Measurements from ENCODE around the gene HSD17B4.
"Not testable (repeated sequence)": the region's sequence is repeated elsewhere in the genome, so short reads cannot be mapped to it uniquely, and the experiment has no call there.

The HSD17B4 gene

DNA sequence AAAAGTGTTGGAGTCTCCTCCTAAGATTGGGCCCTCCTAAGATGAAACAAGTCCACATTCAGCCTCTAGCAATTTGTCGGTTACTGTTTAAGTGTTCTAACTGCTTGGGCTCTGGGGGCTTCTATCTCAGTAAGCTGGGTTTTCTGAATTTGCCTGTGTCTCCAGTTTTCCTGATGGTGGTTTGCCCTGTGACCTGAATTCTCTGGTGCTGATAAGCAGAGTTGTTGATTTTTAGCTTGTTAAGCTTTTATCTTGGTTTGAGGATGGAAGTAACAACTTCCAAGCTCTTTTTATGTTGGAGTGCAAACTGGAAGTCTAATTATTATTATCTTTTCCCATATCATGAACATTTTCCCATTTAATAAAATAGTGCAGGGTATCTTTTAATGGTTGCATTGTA is 30.9 kb downstream of the HSD17B4 start:
- no peak for DNase-seq

DNA sequence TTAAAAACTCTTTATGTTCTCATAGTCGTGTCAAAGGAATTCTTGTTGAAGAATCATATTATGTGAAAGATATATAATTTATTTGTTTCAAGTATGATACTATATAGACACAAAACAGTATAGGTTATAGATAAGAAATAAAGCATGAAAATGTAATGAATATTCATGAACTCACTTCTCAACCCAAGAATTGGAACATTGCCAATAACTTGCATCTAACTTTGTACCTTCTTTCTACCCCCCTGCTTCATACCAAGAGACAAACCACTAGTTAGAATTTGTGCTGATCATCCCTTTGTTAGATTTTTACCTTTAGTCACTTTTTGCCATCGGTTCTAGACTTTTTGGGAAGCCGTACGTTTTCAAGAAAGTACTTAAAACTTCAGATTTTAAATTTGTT is 32.6 kb downstream of the HSD17B4 start:
- DNase-seq = no peak

DNA sequence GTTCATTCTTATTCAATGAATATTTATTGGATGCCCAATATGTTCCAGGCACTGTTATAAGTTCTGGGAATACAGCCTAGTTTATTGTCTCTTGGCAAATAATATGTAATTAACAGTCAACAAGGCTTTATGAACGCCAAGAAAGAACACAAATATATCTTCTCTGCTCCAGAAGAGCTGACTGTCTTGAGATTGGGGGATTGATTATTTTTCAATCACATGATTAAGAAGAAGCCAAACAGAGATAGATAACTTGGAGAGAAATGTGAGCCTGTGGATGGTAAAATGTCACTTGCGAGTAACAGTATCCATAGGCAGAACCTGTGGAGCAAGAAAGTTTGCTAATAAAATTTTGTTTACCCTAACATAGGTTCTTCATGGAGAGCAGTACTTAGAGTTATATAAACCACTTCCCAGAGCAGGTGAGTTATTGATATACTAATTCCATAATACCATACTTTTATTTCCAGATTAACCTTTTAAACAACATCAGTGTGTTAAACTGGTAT is 49.4 kb downstream of the HSD17B4 start:
- no peak for DNase-seq

DNA sequence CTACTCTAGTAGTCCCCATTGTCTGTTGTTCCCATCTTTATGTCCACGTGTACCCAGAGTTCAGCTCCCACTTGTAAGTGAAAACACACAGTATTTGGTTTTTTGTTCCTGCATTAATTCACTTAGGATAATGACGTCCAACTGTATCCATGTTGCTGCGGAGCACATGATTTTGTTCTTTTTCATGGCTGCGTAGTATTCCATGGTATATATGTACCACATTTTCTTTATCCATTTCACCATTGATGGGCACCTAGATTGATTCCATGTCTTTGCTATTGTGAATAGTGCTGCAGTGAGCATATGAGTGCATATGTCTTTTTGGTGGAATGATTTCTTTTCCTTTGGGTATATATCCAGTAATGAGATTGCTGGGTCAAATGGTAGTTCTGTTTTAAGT is 51.6 kb downstream of the HSD17B4 start:
- DNase-seq = not testable (repeated sequence)

DNA sequence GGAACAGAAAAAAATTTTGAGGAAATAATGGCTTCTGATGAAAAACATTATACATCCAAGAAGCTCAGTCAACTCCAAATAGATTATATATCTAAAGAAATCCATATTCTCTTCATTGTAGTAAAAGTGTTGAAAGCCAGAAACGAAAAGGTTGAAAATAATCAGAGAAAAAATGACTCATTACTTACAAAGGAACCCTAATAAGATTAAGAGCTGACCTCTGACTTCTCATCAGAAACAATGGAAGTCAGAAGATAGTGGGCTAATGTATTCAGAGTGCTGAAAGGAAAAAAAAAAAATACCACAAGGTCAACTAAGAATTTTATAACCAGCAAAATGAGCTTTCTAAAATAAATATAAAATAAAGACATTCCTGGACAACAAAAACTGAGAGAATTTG is 60.0 kb downstream of the HSD17B4 start:
- DNase-seq = no peak

DNA sequence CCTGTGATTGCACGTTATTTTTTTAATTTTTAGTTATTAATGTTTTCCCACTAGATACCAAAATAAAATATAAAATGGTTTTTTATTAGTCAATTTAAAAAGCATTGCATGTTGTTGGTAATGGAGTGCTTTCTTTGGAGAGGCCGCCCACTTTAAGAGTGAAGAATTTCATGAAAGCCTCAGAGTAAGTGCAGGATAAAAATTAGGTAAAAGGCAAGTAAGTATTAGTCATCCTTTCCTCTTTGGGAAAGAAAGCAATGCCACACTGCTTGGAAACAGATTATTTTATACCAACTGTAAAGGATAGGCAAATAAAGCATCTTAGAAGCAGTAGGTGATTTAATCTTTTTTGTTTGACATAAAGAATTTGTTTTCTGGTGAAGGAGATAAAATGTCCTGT is 62.9 kb downstream of the HSD17B4 start:
- DNase-seq = no peak

DNA sequence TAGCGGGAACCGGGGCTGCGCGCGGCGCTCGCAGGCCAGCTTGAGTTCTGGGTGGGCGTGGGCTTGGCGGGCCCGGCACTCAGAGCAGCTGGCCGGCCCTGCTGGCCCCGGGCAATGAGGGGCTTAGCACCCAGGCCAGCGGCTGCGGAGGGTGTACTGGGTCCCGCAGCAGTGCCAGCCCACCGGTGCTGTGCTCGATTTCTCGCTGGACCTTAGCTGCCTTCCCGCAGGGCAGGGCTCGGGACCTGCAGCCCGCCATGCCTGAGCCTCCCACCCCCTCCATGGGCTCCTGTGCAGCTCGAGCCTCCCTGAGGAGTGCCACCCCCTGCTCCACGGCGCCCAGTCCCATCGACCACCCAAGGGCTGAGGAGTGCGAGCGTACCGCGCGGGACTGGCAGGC is 64.8 kb downstream of the HSD17B4 start:
- DNase-seq = not testable (repeated sequence)

DNA sequence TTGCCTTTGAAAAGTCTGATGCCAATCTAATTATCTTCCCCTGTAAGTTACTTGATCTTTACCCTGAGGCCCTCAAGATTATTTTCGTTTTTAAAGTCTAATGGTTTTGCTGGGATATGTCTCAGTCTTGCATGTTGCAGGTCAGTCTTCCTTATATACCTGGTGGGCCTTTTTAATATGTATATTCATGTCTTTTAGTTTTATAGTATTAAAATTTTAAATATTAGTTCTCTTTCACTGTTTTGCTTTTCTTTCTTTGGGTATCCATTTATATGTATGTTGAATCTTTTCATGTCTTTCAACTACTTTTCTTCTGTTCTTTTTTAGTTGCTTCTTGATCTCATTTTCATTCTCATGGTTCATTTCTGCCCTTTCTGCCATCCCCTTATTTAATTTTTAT is 68.9 kb downstream of the HSD17B4 start:
- DNase-seq = no peak

DNA sequence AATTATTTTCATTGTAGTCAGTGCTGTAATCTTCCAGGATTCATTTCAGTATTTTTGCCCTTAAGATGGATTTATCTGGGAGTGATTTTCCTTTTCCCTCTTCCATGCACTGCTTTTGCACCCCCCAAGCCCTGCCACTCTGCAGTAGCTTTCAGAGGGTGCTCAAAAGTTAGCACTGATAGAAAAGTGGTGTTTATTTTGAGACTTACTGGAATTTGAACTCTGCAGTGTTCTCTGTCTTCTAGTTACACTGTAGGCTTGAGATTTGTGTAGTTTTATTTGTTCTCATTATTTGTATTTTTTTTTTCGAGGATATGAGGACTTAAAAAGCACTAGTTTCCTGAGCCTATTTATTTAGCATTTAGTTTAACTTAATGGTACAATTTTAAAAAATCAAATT is 70.5 kb downstream of the HSD17B4 start:
- DNase-seq = no peak

DNA sequence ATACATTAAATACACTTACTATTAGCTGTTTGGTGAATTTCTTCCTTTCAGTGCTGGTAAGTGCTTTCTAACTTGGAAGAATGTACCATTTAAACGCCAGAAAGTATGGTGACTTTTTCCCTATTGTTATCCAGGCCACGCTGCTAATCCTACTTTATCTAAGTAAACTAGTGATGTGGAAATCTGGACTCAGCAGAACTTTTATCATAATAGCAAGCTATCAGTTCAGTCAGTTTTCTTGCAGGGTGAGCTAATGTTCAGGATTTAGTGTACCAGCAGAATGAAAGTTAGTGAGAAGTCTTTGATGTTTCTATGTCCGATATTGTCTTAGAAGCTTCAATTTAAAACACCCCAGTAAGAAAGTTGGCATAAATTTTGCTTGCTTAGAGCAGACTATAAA is 72.2 kb downstream of the HSD17B4 start:
- DNase-seq = no peak

DNA sequence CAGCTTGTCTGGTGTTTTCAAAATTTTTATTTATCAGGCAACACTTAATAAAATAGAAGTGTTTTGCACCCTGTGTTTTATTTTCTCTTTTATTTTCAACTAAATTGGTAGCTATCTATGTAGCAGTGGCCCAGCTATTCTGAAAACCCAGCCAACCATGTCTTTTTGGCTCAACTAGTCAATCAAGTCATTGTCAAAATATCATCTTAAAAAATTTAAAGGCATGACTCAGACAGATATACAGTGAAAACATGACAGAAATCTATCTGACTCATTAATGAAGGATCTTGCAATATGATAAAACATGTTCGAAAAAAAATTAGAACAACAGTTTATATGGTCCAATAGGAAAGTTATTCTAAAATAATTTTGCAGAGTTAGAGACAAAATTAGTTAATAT is 75.1 kb downstream of the HSD17B4 start:
- no peak for DNase-seq

DNA sequence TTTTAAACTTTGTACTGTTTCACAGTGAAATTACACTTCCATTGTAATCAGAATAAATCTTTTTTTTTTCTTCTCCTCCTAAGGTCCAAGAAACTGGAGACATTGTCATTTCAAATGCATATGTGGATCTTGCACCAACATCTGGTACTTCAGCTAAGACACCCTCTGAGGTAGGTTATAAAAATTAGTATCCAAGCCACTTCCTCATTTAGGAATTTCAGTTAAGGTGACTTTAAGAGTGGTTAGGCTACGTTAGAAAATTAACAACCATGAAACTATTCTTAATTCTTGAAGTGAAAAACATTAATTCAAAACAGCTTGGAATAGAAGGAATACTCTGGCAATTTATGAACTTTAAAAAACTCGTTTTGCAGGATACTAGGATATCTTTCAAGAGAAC is 77.5 kb downstream of the HSD17B4 start:
- DNase-seq = no peak

DNA sequence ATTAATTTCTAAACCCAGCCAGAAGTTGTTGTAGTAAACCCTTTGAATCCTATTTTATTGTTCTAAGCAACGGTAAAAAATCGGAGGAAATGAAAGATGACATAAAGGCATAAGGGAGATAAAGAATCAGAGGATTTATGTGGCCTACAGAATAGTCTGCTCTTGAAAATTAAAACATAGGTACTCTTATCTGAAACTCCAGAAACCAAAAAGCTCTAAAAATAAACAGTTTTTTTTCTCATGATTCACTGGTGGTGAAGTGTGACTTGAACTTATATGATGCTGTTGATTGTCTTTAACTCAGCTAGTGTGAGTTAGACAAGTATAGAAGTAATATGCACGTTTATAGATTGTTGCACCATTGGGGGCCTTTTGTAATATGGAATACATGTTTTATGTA is 80.3 kb downstream of the HSD17B4 start:
- no peak for DNase-seq

DNA sequence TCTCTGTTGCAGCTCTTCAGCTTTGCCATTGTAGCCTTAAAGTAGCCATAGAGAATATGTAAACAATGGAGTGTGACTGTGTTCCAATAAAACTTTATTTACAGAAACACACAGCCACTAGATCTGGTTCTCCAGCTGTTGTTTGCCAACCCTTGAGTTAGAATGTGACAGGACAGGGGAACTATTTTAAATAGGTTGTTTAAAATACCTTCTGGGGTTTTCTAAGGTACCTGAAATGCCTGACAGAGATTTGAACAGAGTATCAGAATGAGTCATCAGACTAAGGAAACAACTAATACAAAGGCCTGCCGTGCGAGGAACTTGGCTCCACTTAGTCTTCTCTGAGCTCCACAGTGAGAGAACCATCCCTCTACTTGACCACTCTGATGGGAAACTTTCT is 85.4 kb downstream of the HSD17B4 start:
- DNase-seq = no peak

DNA sequence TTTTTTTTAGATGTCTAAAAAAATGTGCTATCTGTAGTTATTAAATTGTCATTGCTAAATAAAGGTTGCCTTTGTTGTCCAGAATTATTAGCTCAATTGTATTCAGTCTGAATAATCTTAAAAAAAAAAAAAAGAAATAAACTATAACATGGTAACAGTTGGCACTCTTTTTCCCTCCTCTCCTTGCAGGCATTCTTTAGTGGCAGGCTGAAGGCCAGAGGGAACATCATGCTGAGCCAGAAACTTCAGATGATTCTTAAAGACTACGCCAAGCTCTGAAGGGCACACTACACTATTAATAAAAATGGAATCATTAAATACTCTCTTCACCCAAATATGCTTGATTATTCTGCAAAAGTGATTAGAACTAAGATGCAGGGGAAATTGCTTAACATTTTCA is 89.4 kb downstream of the HSD17B4 start:
- DNase-seq = no peak

DNA sequence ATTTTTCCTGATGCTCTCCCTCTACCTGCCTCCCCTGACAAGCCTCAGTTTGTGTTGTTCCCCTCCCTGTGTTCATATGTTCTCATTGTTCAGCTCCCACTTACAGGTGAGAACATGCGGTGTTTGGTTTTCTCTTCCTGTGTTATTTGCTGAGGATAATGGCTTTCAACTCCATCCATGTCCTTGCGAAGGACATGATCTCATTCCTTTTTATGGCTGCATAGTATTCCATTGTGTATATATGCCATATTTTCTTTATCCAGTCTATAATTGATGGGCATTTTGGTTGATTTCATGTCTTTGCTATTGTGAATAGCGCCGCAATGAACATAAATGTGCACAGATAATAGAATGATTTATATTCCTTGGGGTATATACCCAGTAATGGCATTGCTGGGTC is 99.5 kb downstream of the HSD17B4 start:
- no peak for DNase-seq

DNA sequence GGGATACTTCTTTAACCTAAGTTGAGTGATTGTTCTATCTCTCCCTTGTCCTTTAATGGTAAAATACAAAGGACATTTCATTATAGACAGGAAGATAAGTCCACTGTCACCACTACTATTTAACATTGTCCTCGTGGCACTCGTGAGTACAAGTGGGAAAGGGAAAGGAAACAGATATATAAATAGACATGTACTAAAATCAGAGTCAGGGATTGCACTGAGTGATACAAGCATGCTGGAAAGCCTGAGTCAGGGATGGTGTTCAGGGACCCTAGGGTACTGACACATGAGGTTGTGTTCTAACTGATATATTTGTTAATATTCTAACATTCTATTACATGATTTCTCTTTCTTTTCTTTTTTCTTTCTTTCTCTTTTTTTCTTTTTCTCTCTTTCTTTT is 102.3 kb downstream of the HSD17B4 start:
- no peak for DNase-seq

DNA sequence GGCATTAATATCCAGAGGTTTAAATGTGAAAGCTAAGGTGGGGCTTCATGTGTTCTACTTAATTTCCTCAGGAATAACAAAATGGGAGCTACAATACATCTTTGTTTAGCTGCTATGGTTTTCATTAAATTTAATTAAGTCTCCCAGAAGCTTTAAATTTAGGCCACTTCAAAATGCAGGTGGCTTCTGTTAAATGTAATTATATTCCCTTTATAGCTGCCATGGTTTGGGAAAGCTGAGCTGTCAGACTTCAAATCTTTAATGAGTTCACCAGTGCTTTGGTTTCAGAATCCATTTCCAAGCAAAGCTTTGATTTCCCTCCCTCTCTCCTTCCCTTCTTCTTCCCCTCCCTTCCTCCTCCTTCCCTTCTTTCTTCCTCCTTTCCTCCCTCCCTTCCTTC is 118.6 kb downstream of the HSD17B4 start:
- no peak for DNase-seq

DNA sequence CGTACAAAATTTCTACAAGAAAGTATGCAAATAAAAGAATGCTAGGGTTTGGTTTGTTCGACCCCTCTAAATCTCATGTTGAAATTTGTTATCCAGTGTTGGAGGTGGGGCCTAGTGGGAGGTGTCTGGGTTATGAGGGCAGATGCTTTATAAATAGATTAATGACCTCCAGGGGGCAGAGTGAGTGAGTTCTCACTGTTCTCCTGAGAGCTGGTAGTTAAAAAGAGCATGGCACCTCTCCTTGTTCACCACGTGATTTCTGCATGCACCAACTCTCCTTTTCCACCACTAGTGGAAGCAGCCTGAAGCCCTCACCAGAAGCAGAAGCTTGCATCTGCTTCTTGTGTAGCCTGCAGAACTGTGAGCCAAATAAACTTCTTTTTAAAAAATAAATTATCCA is 126.6 kb downstream of the HSD17B4 start:
- no peak for DNase-seq

DNA sequence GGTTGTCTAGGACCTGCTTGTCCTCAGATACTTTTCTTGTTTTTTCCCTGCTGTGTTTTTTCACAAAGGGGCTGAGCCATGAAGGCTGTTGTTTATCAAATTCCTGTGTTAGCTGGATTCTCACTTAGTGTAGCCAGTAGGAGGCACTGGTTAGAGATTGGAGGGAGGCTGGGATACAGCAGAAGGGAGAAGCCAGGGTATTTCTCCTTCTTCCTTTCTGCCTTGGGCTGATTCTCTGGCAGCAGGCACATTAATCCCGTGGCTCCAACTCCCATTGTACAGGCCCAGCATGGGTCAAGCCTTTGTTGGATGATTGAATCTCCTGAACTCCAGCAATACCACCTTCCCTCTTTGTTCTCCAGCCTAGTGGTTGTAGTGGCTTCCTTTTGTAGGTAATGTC is 130.7 kb downstream of the HSD17B4 start:
- DNase-seq = no peak

DNA sequence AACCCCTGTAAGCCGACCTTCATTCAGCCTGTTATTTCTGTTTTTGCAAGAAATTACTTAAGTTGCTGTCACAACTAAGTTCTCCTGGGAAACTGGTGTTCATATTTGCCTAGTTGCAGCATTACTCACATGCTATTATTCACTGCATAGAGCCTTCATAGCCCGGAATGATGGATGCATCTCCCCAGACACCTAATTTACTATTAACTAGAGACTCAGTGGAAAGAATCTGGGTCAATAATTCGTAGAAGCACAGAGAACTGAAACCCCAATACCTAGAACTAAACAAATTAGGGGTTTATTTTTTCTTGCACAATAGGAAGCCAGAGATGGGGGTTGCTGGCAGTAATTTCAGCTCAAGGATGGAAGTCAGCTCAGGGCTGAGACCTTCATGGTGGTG is 131.4 kb downstream of the HSD17B4 start:
- DNase-seq = no peak
